GM19193 (cell line): ENCODE results near the gene CHORDC1.

Experiments used
- POLR2A ChIP-seq: IDR thresholded peaks from 4 replicates; pipeline ENCODE4 v1.6.1; 2011; ENCODE audit not compliant: insufficient read depth, insufficient read length; ENCODE audit errors: extremely low read depth

The CHORDC1 gene

GRCh38 chr11:90223248-90223585, 368 bp upstream of the CHORDC1 start:
- TF ChIP-seq POLR2A, result no peak

- TF ChIP-seq POLR2A, result no peak
These were observed 918 bp downstream of the CHORDC1 start for GRCh38 chr11:90221803-90222458.

- no peak for TF ChIP-seq POLR2A
These were observed 2.5 kb downstream of the CHORDC1 start for GRCh38 chr11:90220391-90220790.

- TF ChIP-seq POLR2A, result no peak
These were observed 3.4 kb downstream of the CHORDC1 start for GRCh38 chr11:90219438-90219837.

GRCh38 chr11:90218606-90219005, 4.2 kb downstream of the CHORDC1 start:
- no peak for TF ChIP-seq POLR2A

- no peak for TF ChIP-seq POLR2A
These were observed 6.2 kb downstream of the CHORDC1 start for GRCh38 chr11:90216611-90217010.

- TF ChIP-seq POLR2A, result no peak
These were observed 9.5 kb downstream of the CHORDC1 start for GRCh38 chr11:90213322-90213721.

GRCh38 chr11:90208857-90209256, 14.0 kb downstream of the CHORDC1 start:
- TF ChIP-seq POLR2A, result no peak

GRCh38 chr11:90204832-90205646, 17.8 kb downstream of the CHORDC1 start:
- no peak for TF ChIP-seq POLR2A

- TF ChIP-seq POLR2A, result no peak
These were observed 18.4 kb downstream of the CHORDC1 start for GRCh38 chr11:90204407-90204806.

GRCh38 chr11:90202342-90202741, 20.5 kb downstream of the CHORDC1 start:
- TF ChIP-seq POLR2A, result no peak

GRCh38 chr11:90197377-90197776, 25.5 kb downstream of the CHORDC1 start:
- TF ChIP-seq POLR2A, result no peak

- no peak for TF ChIP-seq POLR2A
These were observed 29.8 kb downstream of the CHORDC1 start for GRCh38 chr11:90192869-90193582.

GRCh38 chr11:90189011-90189410, 33.8 kb downstream of the CHORDC1 start:
- no peak for TF ChIP-seq POLR2A

GRCh38 chr11:90187839-90188238, 35.0 kb downstream of the CHORDC1 start:
- no peak for TF ChIP-seq POLR2A

GRCh38 chr11:90179923-90180322, 42.9 kb downstream of the CHORDC1 start:
- TF ChIP-seq POLR2A, result no peak
